ENCODE measurements around the gene MDH1.

Gene MDH1

GRCh38 chr2:63588385-63589147 lies at the start of gene MDH1, which contains the start of gene WDPCP (continued):
- no peak for TF ChIP-seq ZNF404 (tag by site-specific recombination; IDR thresholded peaks at IDR 0.05)
- TF ChIP-seq ZSCAN23 (tag by site-specific recombination; IDR thresholded peaks at IDR 0.05): no peak
- TF ChIP-seq ZNF350 (tag by site-specific recombination; IDR thresholded peaks at IDR 0.05): no peak
- TF ChIP-seq ZNF248 (tag by site-specific recombination; IDR thresholded peaks at IDR 0.05): no peak
- no peak for TF ChIP-seq KLF7 (tag by site-specific recombination; IDR thresholded peaks at IDR 0.05; ENCODE audit: borderline replicate concordance)
- TF ChIP-seq, protein P1, sequence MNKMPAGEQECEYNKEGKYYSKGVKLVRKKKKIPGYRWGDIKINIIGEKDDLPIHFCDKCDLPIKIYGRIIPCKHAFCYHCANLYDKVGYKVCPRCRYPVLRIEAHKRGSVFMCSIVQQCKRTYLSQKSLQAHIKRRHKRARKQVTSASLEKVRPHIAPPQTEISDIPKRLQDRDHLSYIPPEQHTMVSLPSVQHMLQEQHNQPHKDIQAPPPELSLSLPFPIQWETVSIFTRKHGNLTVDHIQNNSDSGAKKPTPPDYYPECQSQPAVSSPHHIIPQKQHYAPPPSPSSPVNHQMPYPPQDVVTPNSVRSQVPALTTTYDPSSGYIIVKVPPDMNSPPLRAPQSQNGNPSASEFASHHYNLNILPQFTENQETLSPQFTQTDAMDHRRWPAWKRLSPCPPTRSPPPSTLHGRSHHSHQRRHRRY (tag by site-specific recombination; IDR thresholded peaks at IDR 0.05): no peak
- TF ChIP-seq ZFP69B (tag by site-specific recombination; IDR thresholded peaks at IDR 0.05): 0 out of 2 replicates have a peak, but pooled peaks have one; percentile 16
- TF ChIP-seq ZNF510 (tag by site-specific recombination; IDR thresholded peaks at IDR 0.05; ENCODE audit: insufficient replicate concordance): no peak
- no peak for TF ChIP-seq ZNF23 (tag by site-specific recombination; IDR thresholded peaks at IDR 0.05; ENCODE audit: borderline replicate concordance)
- no peak for TF ChIP-seq MYNN (tag by site-specific recombination; IDR thresholded peaks at IDR 0.05; ENCODE audit: borderline replicate concordance)
- TF ChIP-seq ZNF473 (tag by site-specific recombination; IDR thresholded peaks at IDR 0.05): no peak
- peak; percentile 70; the same call in 1 of the 2 replicates for TF ChIP-seq ZNF2 (tag by site-specific recombination; IDR thresholded peaks at IDR 0.05)
- TF ChIP-seq GLIS1 (tag by site-specific recombination; IDR thresholded peaks at IDR 0.05): peak; percentile 74
- no peak for TF ChIP-seq ZFP3 (tag by site-specific recombination; IDR thresholded peaks at IDR 0.05; ENCODE audit: low read depth)
- TF ChIP-seq PRDM1 (tag by site-specific recombination; IDR thresholded peaks at IDR 0.05): no peak
- no peak for TF ChIP-seq ZBTB1 (tag by site-specific recombination; IDR thresholded peaks at IDR 0.05)
- peak; percentile 92 for TF ChIP-seq GFI1B (tag by site-specific recombination; IDR thresholded peaks at IDR 0.05)
- TF ChIP-seq, protein P2, sequence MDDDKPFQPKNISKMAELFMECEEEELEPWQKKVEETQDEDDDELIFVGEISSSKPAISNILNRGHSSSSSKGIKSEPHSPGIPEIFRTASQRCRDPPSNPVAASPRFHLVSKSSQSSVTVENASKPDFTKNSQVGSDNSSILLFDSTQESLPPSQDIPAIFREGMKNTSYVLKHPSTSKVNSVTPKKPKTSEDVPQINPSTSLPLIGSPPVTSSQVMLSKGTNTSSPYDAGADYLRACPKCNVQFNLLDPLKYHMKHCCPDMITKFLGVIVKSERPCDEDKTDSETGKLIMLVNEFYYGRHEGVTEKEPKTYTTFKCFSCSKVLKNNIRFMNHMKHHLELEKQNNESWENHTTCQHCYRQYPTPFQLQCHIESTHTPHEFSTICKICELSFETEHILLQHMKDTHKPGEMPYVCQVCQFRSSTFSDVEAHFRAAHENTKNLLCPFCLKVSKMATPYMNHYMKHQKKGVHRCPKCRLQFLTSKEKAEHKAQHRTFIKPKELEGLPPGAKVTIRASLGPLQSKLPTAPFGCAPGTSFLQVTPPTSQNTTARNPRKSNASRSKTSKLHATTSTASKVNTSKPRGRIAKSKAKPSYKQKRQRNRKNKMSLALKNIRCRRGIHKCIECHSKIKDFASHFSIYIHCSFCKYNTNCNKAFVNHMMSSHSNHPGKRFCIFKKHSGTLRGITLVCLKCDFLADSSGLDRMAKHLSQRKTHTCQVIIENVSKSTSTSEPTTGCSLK (tag by site-specific recombination; IDR thresholded peaks at IDR 0.05): no peak
- TF ChIP-seq ZFP41 (tag by site-specific recombination; IDR thresholded peaks at IDR 0.05; ENCODE audit: borderline replicate concordance): no peak
- peak; percentile 75 for TF ChIP-seq TRIM28 (IDR thresholded peaks at IDR 0.05; ENCODE audit: borderline replicate concordance, low read length)
- TF ChIP-seq EGR2 (tag by site-specific recombination; IDR thresholded peaks at IDR 0.05; ENCODE audit: low read depth): peak; percentile 58
- TF ChIP-seq ZNF707 (tag by site-specific recombination; IDR thresholded peaks at IDR 0.05): no peak
- no peak for TF ChIP-seq ZNF768 (tag by site-specific recombination; IDR thresholded peaks at IDR 0.05)
- TF ChIP-seq SP7 (tag by site-specific recombination; IDR thresholded peaks at IDR 0.05): peak; percentile 86
- TF ChIP-seq ZBTB6 (tag by site-specific recombination; IDR thresholded peaks at IDR 0.05): no peak
- TF ChIP-seq GLIS2 (tag by site-specific recombination; IDR thresholded peaks at IDR 0.05): peak; percentile 91
- 0 out of 2 replicates have a peak, but pooled peaks have one; percentile 58 for TF ChIP-seq ZBTB7A (tag by site-specific recombination; IDR thresholded peaks at IDR 0.05; ENCODE audit: low read depth)
- TF ChIP-seq ZNF26 (tag by site-specific recombination; IDR thresholded peaks at IDR 0.05): no peak
- no peak for TF ChIP-seq ZNF670 (tag by site-specific recombination; IDR thresholded peaks at IDR 0.05; ENCODE audit: low read depth)
- peak; percentile 80 for TF ChIP-seq ZNF335 (tag by site-specific recombination; conservative IDR thresholded peaks at IDR 0.05)
- no peak for TF ChIP-seq ZNF558 (tag by site-specific recombination; IDR thresholded peaks at IDR 0.05)
- TF ChIP-seq SALL2 (tag by site-specific recombination; IDR thresholded peaks at IDR 0.05; ENCODE audit: borderline replicate concordance): no peak
- peak; percentile 67; the same call in 1 of the 2 replicates for TF ChIP-seq ZNF664 (tag by site-specific recombination; IDR thresholded peaks at IDR 0.05)
- no peak for TF ChIP-seq ZNF132 (tag by site-specific recombination; IDR thresholded peaks at IDR 0.05; ENCODE audit: borderline replicate concordance)
- no peak for TF ChIP-seq ZNF155 (tag by site-specific recombination; IDR thresholded peaks at IDR 0.05)
- no peak for TF ChIP-seq ZNF521 (tag by site-specific recombination; IDR thresholded peaks at IDR 0.05)
- TF ChIP-seq HOXA7 (CRISPR knock-in tag; IDR thresholded peaks at IDR 0.05; ENCODE audit: borderline replicate concordance): no peak

Data from HEK293 (cell line).